Measurements from ENCODE around the gene DYNC1LI1.
A peak's percentile ranks its signal among the peaks of the same experiment; 100 is the strongest.

DYNC1LI1 gene

DNA sequence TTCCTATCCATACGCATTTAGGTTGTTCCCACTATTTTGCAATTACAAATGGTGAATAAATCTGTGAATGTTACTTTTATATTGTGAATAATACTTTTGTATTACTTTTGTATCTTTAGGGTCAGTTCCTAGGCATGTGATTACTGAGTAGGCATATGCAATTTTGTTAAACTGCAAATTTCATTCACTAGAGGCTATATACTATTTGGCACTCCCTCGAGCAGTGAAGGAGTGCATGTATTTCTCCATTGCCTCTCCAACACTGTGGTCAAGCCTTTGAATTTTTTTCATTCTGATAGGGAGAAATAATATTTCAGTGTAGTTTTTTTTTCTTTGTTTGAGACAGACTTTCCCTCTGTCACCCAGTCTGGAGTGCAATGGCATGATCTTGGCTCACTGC is 59.7 kb downstream of the DYNC1LI1 start:
- Histone ChIP-seq H3K4me3 (ENCODE audit: low read depth in 1 of 5, low read length in 5 of 5) (no peak overlapping the region), H3K27me3 (ENCODE audit: control insufficient read depth in 5 of 5, insufficient read depth in 4 of 5, low read length in 5 of 5) (no peaks in the 10 kb centered on the region), H3K9ac (ENCODE audit: low read length in 5 of 5) (no peak overlapping the region), H3K36me3 (ENCODE audit: control insufficient read depth in 5 of 5, insufficient read depth in 5 of 5, low read length in 5 of 5) (no peaks in the 10 kb centered on the region), H3K4me1 (ENCODE audit: control insufficient read depth in 5 of 5, insufficient read depth in 5 of 5, low read length in 5 of 5) (no peaks in the 10 kb centered on the region), H3K9me3 (ENCODE audit: control insufficient read depth in 5 of 5, low read length in 5 of 5) (no peaks in the 10 kb centered on the region), H3K27ac (ENCODE audit: low read depth, low read length) (no peak overlapping the region)

DNA sequence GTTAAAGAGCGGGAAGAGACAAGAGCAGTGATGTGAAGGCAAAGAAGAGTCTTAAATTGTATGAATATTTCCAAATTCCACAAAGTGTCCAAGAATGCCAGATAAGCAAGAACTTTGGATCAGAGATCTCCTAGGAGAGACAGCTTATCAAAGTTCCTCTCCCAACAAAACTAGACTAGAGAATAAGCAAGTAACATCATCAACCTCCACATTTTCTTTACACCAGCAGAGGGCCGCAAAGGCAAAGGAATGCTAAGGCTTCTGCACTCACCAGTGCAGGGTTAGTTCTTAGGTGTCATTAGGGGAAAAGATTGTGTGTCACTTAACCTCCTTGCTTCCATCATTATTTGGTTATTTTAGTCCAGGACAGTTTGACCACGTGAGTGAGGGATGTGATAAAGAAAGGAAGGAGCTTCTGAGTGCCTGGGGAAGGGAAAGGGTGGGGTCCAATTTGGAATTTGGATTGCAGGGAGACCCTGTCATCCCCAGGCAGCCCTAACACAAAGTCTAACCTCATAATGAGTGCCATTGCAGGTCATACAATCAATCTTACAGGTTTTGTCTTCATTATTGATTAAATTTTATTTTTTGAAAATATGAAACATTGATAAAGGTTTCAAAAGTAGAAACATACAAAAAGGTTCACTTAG is 60.5 kb downstream of the DYNC1LI1 start:
- Histone ChIP-seq H3K4me3 (ENCODE audit: low read depth in 1 of 5, low read length in 5 of 5) (no peak overlapping the region), H3K27ac (ENCODE audit: low read depth, low read length) (no peak overlapping the region), H3K4me1 (ENCODE audit: control insufficient read depth in 5 of 5, insufficient read depth in 5 of 5, low read length in 5 of 5) (no peaks in the 10 kb centered on the region), H3K9ac (ENCODE audit: low read length in 5 of 5) (no peak overlapping the region), H3K27me3 (ENCODE audit: control insufficient read depth in 5 of 5, insufficient read depth in 4 of 5, low read length in 5 of 5) (no peaks in the 10 kb centered on the region), H3K36me3 (ENCODE audit: control insufficient read depth in 5 of 5, insufficient read depth in 5 of 5, low read length in 5 of 5) (no peaks in the 10 kb centered on the region), H3K9me3 (ENCODE audit: control insufficient read depth in 5 of 5, low read length in 5 of 5) (no peaks in the 10 kb centered on the region)

DNA sequence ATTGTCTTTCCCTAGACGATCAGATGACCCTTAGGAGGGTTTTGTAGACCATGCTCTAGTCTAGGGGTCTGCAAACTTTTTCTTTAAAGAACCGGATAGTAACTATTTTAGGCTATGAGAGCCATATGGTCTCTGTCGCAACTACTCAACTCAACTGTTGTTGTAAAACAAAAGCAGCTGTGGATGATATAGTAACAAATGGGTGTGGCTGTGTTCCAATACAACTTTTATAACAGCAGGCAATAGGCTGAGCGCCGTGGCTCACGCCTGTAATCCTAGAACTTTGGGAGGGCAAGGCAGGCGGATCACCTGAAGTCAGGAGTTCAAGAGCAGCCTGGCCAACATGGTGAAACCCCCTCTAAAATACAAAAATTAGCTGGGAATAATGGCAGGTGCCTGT is 61.9 kb downstream of the DYNC1LI1 start:
- no peaks in the 10 kb centered on the region for H3K27me3 ChIP-seq (ENCODE audit: control insufficient read depth in 5 of 5, insufficient read depth in 4 of 5, low read length in 5 of 5)
- no peaks in the 10 kb centered on the region for H3K9me3 ChIP-seq (ENCODE audit: control insufficient read depth in 5 of 5, low read length in 5 of 5)
- H3K27ac ChIP-seq (ENCODE audit: low read depth, low read length) = no peak overlapping the region
- no peak overlapping the region for H3K4me3 ChIP-seq (ENCODE audit: low read depth in 1 of 5, low read length in 5 of 5)
- H3K9ac ChIP-seq (ENCODE audit: low read length in 5 of 5) = no peak overlapping the region
- no peaks in the 10 kb centered on the region for H3K36me3 ChIP-seq (ENCODE audit: control insufficient read depth in 5 of 5, insufficient read depth in 5 of 5, low read length in 5 of 5)
- H3K4me1 ChIP-seq (ENCODE audit: control insufficient read depth in 5 of 5, insufficient read depth in 5 of 5, low read length in 5 of 5) = no peaks in the 10 kb centered on the region

DNA sequence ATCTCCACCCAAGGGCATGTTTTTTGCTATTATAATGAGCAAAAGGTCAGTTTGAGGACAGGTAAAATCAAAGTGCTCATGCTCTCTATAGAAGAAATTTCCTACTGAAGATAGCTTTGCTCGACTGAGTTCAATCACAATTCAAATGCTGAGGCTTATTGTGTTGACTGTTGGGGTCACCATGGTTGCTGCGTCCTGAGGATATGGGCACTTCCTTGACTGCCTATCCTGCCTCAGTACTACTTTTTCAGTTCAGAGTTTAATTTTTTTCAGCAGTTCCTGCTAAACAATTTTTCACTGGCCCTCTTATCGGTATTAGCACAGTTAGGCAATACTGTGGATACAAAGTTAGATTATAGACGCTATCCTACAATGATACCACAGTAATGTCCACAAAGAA is 64.2 kb downstream of the DYNC1LI1 start:
- no peaks in the 10 kb centered on the region for H3K27me3 ChIP-seq (ENCODE audit: control insufficient read depth in 5 of 5, insufficient read depth in 4 of 5, low read length in 5 of 5)
- no peak overlapping the region for H3K4me3 ChIP-seq (ENCODE audit: low read depth in 1 of 5, low read length in 5 of 5)
- H3K27ac ChIP-seq (ENCODE audit: low read depth, low read length) = no peak overlapping the region
- H3K4me1 ChIP-seq (ENCODE audit: control insufficient read depth in 5 of 5, insufficient read depth in 5 of 5, low read length in 5 of 5) = peaks cover 0 to 12% (median 4%) of the 10 kb centered on the region in 5 donors
- H3K9ac ChIP-seq (ENCODE audit: low read length in 5 of 5) = no peak overlapping the region
- no peaks in the 10 kb centered on the region for H3K36me3 ChIP-seq (ENCODE audit: control insufficient read depth in 5 of 5, insufficient read depth in 5 of 5, low read length in 5 of 5)
- H3K9me3 ChIP-seq (ENCODE audit: control insufficient read depth in 5 of 5, low read length in 5 of 5) = no peaks in the 10 kb centered on the region

DNA sequence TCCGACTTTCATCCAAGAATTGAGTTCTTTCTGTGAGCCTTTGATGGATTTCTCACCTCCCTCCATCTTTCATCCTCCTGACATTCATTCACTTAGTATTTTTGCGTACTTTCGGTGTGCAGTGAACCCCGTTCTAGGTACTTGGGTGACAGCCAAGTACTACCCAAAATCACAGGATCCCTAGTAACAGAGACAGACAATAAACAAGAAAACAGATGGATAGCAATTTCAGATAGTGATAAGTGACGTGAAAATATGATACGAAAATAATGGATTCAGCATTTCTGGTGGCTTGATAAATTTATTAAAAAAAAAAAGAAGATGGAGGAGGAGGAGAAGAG is 67.7 kb downstream of the DYNC1LI1 start:
- Histone ChIP-seq H3K9me3 (ENCODE audit: control insufficient read depth in 5 of 5, low read length in 5 of 5) (no peaks in the 10 kb centered on the region), H3K4me3 (ENCODE audit: low read depth in 1 of 5, low read length in 5 of 5) (peak overlapping the region; percentile 79 to 98 (median 93)), H3K27ac (ENCODE audit: low read depth, low read length) (peak overlapping the region; percentile 54), H3K36me3 (ENCODE audit: control insufficient read depth in 5 of 5, insufficient read depth in 5 of 5, low read length in 5 of 5) (no peaks in the 10 kb centered on the region), H3K27me3 (ENCODE audit: control insufficient read depth in 5 of 5, insufficient read depth in 4 of 5, low read length in 5 of 5) (no peaks in the 10 kb centered on the region), H3K4me1 (ENCODE audit: control insufficient read depth in 5 of 5, insufficient read depth in 5 of 5, low read length in 5 of 5) (peaks cover 2 to 16% (median 9%) of the 10 kb centered on the region in 5 donors), H3K9ac (ENCODE audit: low read length in 5 of 5) (peak overlapping the region in 3 of 5 donors; percentile 52 to 57 (median 53))

DNA sequence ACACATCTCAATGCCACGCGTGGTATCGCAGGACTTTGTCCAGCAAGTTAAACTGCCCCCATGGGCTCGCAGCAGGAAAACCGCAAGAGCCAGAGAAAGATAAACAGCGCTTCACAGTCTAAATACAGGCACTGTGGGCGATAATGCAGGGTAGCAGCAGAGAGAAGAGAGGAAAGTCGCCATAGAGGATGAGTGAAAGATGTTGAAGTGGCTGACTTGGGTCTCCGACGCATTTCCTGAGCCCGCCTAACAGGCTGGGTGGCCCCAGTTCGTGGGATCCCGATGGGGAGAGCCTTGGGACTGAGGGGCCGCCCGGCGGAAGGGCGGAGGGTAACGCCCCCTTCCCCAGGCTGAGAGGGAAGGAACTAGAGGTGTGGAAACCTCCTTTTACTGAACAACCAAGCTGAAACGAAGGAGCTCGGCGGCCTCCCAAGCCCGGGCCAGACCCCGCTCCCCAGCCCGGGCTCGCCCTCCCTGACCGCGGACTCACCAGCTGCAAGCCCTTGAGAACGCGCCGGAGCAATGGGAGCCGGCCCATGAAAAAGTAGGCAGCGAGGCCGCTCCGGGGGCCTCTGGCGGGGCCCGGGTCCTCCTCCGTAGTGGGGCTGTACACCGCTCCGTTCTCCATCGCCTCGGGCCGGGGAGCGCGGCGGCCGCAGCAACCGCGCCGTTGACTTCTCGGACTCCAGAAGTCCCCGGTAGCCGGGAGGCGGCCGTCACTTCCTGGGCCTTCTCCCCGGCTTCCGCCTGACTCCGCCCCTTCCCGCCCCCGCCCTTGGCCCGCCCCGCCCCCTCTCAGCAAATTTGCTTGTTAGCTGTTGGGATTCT is 68.3 kb downstream of the DYNC1LI1 start, which contains the start of gene CMTM6:
TSS of gene CMTM6 (minus strand) at position 735 of the 828 bp plus-strand sequence. CDS start at position 628, 107 bp downstream.
- Histone ChIP-seq H3K27ac (ENCODE audit: low read depth, low read length) (peak within 1 kb of the TSS; percentile 89), H3K9me3 (ENCODE audit: control insufficient read depth in 5 of 5, low read length in 5 of 5) (no peaks in the 10 kb centered on the region), H3K27me3 (ENCODE audit: control insufficient read depth in 5 of 5, insufficient read depth in 4 of 5, low read length in 5 of 5) (no peaks in the 10 kb centered on the region), H3K4me3 (ENCODE audit: low read depth in 1 of 5, low read length in 5 of 5) (peak within 1 kb of the TSS; percentile 81 to 98 (median 93)), H3K36me3 (ENCODE audit: control insufficient read depth in 5 of 5, insufficient read depth in 5 of 5, low read length in 5 of 5) (no peaks in the 10 kb centered on the region), H3K4me1 (ENCODE audit: control insufficient read depth in 5 of 5, insufficient read depth in 5 of 5, low read length in 5 of 5) (peaks cover 2 to 16% (median 9%) of the 10 kb centered on the region in 5 donors), H3K9ac (ENCODE audit: low read length in 5 of 5) (peak within 1 kb of the TSS; percentile 80 to 95 (median 94))

DNA sequence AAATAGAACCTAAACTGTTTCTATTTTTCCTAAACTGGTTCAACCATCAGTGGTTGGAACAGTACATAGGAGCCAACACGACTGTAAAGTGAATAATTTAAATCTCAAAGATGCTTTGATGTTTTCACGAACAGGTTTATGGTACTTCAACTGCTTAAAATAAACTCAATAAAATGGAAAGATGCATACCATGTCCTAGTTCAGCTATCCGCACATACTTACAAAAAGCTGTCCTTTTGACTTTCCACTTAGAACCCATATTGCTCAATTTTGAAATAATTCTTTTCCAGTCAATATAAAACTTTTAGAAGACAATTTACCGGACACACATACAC is 68.9 kb downstream of the DYNC1LI1 start:
- H3K4me1 ChIP-seq (ENCODE audit: control insufficient read depth in 5 of 5, insufficient read depth in 5 of 5, low read length in 5 of 5) = peaks cover 2 to 16% (median 9%) of the 10 kb centered on the region in 5 donors
- no peaks in the 10 kb centered on the region for H3K27me3 ChIP-seq (ENCODE audit: control insufficient read depth in 5 of 5, insufficient read depth in 4 of 5, low read length in 5 of 5)
- H3K36me3 ChIP-seq (ENCODE audit: control insufficient read depth in 5 of 5, insufficient read depth in 5 of 5, low read length in 5 of 5) = no peaks in the 10 kb centered on the region
- peak overlapping the region; percentile 89 for H3K27ac ChIP-seq (ENCODE audit: low read depth, low read length)
- peak overlapping the region; percentile 81 to 98 (median 93) for H3K4me3 ChIP-seq (ENCODE audit: low read depth in 1 of 5, low read length in 5 of 5)
- H3K9ac ChIP-seq (ENCODE audit: low read length in 5 of 5) = peak overlapping the region; percentile 80 to 95 (median 94)
- no peaks in the 10 kb centered on the region for H3K9me3 ChIP-seq (ENCODE audit: control insufficient read depth in 5 of 5, low read length in 5 of 5)

DNA sequence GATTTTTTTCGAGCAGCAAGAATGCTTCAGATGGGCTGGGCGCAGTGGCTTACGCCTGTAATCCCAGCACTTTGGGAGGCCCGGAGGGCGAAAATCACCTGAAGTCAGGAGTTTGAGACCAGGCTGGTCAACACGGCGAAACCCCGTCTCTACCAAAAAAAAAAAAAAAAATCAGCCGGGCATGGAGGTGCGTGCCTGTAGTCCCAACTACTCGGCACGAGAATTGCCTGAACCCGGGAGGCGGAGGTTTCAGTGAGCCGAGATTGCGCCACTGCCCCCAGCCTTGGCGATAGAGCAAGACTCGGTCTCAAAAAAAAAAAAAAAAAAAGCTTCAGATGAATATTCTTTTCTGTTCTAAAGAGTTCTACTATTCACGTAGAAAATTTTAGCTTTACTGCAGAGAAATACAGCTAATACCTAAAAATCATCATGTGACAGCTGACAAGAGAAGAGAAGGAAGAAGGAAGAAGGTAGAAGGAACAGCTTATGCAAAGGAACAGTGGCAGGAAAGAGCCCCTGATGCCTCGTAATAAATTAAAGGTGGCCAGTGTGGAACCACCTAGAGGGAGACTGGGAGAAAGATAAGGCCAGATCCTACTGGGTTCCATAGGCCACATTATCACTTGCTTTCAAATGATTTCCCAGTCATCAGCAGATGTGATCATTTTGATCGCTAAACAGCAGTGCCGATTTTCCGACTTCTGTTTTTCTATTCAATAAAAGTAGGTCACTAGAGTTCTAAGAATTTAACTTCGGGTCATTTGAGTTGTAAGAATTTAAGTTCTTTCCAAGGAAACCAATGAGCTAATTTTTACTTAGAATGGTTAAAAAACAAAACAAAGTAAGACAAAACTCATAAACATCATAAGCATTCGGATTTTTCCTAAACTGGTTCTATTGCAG is 69.5 kb downstream of the DYNC1LI1 start:
- H3K4me3 ChIP-seq (ENCODE audit: low read depth in 1 of 5, low read length in 5 of 5) = peak overlapping the region; percentile 81 to 98 (median 93)
- peaks cover 2 to 16% (median 9%) of the 10 kb centered on the region in 5 donors for H3K4me1 ChIP-seq (ENCODE audit: control insufficient read depth in 5 of 5, insufficient read depth in 5 of 5, low read length in 5 of 5)
- peak overlapping the region; percentile 89 for H3K27ac ChIP-seq (ENCODE audit: low read depth, low read length)
- peak overlapping the region; percentile 80 to 95 (median 94) for H3K9ac ChIP-seq (ENCODE audit: low read length in 5 of 5)
- H3K9me3 ChIP-seq (ENCODE audit: control insufficient read depth in 5 of 5, low read length in 5 of 5) = no peaks in the 10 kb centered on the region
- H3K36me3 ChIP-seq (ENCODE audit: control insufficient read depth in 5 of 5, insufficient read depth in 5 of 5, low read length in 5 of 5) = no peaks in the 10 kb centered on the region
- H3K27me3 ChIP-seq (ENCODE audit: control insufficient read depth in 5 of 5, insufficient read depth in 4 of 5, low read length in 5 of 5) = no peaks in the 10 kb centered on the region

DNA sequence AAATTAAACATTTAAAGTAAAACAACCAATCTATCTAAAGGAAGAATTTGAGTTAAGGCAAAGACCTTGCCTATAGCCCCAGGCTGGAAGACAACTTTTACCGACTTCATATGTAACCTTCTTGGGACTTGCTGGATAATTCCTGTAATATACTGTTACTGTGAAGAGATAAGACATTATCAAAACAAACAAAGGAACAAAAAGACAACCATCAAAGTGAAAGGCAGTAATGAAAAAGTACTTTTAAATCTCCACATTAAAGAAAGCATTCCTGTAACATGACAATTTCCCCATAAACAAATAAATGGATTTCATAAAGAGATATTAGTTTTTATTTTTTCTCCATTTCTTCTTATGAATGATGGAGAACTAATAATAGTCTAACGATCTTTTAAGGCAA is 70.4 kb downstream of the DYNC1LI1 start:
- no peak overlapping the region for H3K4me3 ChIP-seq (ENCODE audit: low read depth in 1 of 5, low read length in 5 of 5)
- no peak overlapping the region for H3K27ac ChIP-seq (ENCODE audit: low read depth, low read length)
- peaks cover 2 to 16% (median 12%) of the 10 kb centered on the region in 5 donors for H3K4me1 ChIP-seq (ENCODE audit: control insufficient read depth in 5 of 5, insufficient read depth in 5 of 5, low read length in 5 of 5)

More for the DNA sequence above, 70.4 kb downstream of the DYNC1LI1 start:
- H3K9me3 ChIP-seq (ENCODE audit: control insufficient read depth in 5 of 5, low read length in 5 of 5) = no peaks in the 10 kb centered on the region
- H3K36me3 ChIP-seq (ENCODE audit: control insufficient read depth in 5 of 5, insufficient read depth in 5 of 5, low read length in 5 of 5) = no peaks in the 10 kb centered on the region
- H3K9ac ChIP-seq (ENCODE audit: low read length in 5 of 5) = peak overlapping the region in 1 of 5 donors; percentile 4
- H3K27me3 ChIP-seq (ENCODE audit: control insufficient read depth in 5 of 5, insufficient read depth in 4 of 5, low read length in 5 of 5) = no peaks in the 10 kb centered on the region
